Muscle layer of duodenum (tissue), 2 donors: ENCODE data around the gene PPM1K.

Experiments
- H3K27ac ChIP-seq: one replicate; pipeline ENCODE4 v1.7.0; 2013; ENCODE audit warnings: mild to moderate bottlenecking, low read length
- H3K27me3 ChIP-seq: one replicate; pipeline ENCODE4 v1.7.0; 2013; ENCODE audit warnings: low read depth, mild to moderate bottlenecking, control low read depth, low read length
- H3K36me3 ChIP-seq, 2 donors: one replicate each; pipeline ENCODE4 v1.7.0; 2013; ENCODE audit warnings: low read length in 2 of 2, control low read depth in 1 of 2, mild to moderate bottlenecking in 1 of 2; ENCODE audit not compliant: insufficient read depth in 2 of 2, control insufficient read depth in 1 of 2
- H3K4me1 ChIP-seq, 2 donors: one replicate each; pipeline ENCODE4 v1.7.0; 2013; ENCODE audit warnings: low read length in 2 of 2, mild to moderate bottlenecking in 2 of 2, control low read depth in 1 of 2, moderate library complexity in 1 of 2; ENCODE audit not compliant: insufficient read depth in 2 of 2, control insufficient read depth in 1 of 2
- H3K4me3 ChIP-seq, 2 donors: one replicate each; pipeline ENCODE4 v1.7.0; 2013; ENCODE audit warnings: low read length in 2 of 2, low read depth in 1 of 2, mild to moderate bottlenecking in 1 of 2
- H3K9me3 ChIP-seq, 2 donors: one replicate each; pipeline ENCODE4 v1.7.0; 2013; ENCODE audit warnings: low read length in 2 of 2, control low read depth in 1 of 2, mild to moderate bottlenecking in 1 of 2; ENCODE audit not compliant: control insufficient read depth in 1 of 2
- donor health status: healthy.

Gene PPM1K

GRCh38 chr4:88212253-88212561, 72.2 kb downstream of the PPM1K start:
- Histone ChIP-seq H3K36me3 (no peaks in the 10 kb centered on the region), H3K27me3 (no peaks in the 10 kb centered on the region), H3K4me3 (no peak overlapping the region), H3K27ac (no peak overlapping the region), H3K9me3 (no peaks in the 10 kb centered on the region), H3K4me1 (no peaks in the 10 kb centered on the region)

- no peaks in the 10 kb centered on the region for H3K27me3 ChIP-seq
- no peak overlapping the region for H3K4me3 ChIP-seq
- no peaks in the 10 kb centered on the region for H3K4me1 ChIP-seq
- H3K36me3 ChIP-seq = no peaks in the 10 kb centered on the region
- no peak overlapping the region for H3K27ac ChIP-seq
- H3K9me3 ChIP-seq = no peaks in the 10 kb centered on the region
These were observed 72.7 kb downstream of the PPM1K start for GRCh38 chr4:88211473-88212252.

DNA sequence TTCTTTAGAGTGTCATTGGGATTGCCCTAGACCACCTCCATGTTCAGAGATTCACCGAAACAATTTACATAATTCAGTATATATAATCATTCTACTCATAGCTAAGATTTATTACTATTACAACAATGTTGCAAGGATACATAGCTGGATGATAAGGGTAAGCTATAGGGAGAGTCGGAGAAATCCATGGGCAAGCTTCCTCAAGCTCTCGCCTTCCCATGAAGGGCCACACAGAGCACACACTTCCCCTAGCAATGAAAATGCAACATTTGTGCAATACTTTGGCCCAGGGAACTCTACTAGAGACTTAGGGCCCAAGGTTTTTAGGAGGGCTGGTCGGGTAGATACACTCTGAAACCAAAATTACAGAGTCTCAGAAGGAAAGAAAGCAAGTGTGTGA, 76.2 kb downstream of the PPM1K start:
- Histone ChIP-seq H3K4me1 (no peaks in the 10 kb centered on the region), H3K27me3 (no peaks in the 10 kb centered on the region), H3K4me3 (no peak overlapping the region), H3K27ac (no peak overlapping the region), H3K36me3 (no peaks in the 10 kb centered on the region), H3K9me3 (no peaks in the 10 kb centered on the region)
